Measurements from ENCODE around the gene POR.

Gene POR

GRCh38 chr7:75979759-75980429, 64.9 kb downstream of the POR start:
- no peak for DNase-seq (ENCODE audit: low spot score)

- DNase-seq (ENCODE audit: low spot score): no peak
Observed at GRCh38 chr7:75980430-75981202, 65.7 kb downstream of the POR start.

- no peak for DNase-seq (ENCODE audit: low spot score)
Observed at GRCh38 chr7:75981203-75981452, 66.2 kb downstream of the POR start.

GRCh38 chr7:75981453-75982305, 66.7 kb downstream of the POR start:
- DNase-seq (ENCODE audit: low spot score): no peak

GRCh38 chr7:75982306-75983064, 67.5 kb downstream of the POR start:
- no peak for DNase-seq (ENCODE audit: low spot score)

GRCh38 chr7:75983471-75984129, 68.6 kb downstream of the POR start:
- no peak for DNase-seq (ENCODE audit: low spot score)

GRCh38 chr7:75984130-75985008, 69.4 kb downstream of the POR start:
- no peak for DNase-seq (ENCODE audit: low spot score)

- no peak for DNase-seq (ENCODE audit: low spot score)
Observed at GRCh38 chr7:75985009-75985517, 70.1 kb downstream of the POR start.

GRCh38 chr7:75985518-75986146, 70.7 kb downstream of the POR start:
- no peak for DNase-seq (ENCODE audit: low spot score)

GRCh38 chr7:75986147-75986781, 71.3 kb downstream of the POR start:
- DNase-seq (ENCODE audit: low spot score): no peak

GRCh38 chr7:75987026-75987804, 72.3 kb downstream of the POR start:
- no peak for DNase-seq (ENCODE audit: low spot score)

GRCh38 chr7:75987805-75988567, 73.0 kb downstream of the POR start:
- DNase-seq (ENCODE audit: low spot score): no peak

- DNase-seq (ENCODE audit: low spot score): no peak
Observed at GRCh38 chr7:75988568-75989499, 73.9 kb downstream of the POR start.

GRCh38 chr7:75989500-75990388, 74.8 kb downstream of the POR start:
- no peak for DNase-seq (ENCODE audit: low spot score)

GRCh38 chr7:75991531-75992082, 76.7 kb downstream of the POR start:
- DNase-seq (ENCODE audit: low spot score): no peak
